Thyroid gland (tissue), 4 donors: Measurements from ENCODE around the gene RFPL4AL1. TPM values are rescaled to one million over a fixed set of nuclear protein-coding genes. Genes with fewer than 3 reads are reported as not detected.

Experiments used
- DNase-seq, 2 donors: peaks; one replicate each; pipeline ENCODE4 v3.0.0-alpha.2; 2019
- H3K27ac ChIP-seq, 3 donors: fragments of 200-600 bp; sonication (generic); 1 replicate in 2 of 3; 2 replicates in 1 of 3; pipeline ENCODE4 v1.5.1; 2016 to 2019; ENCODE audit warnings: mild to moderate bottlenecking in 1 of 3, moderate library complexity in 1 of 3
- H3K27me3 ChIP-seq: fragments of 200-600 bp; sonication (generic); one replicate; pipeline ENCODE4 v1.5.1; 2019
- H3K36me3 ChIP-seq, 2 donors: fragments of 200-600 bp; sonication (generic); one replicate each; pipeline ENCODE4 v1.5.1; 2016 to 2019
- H3K4me1 ChIP-seq, 2 donors: fragments of 200-600 bp; sonication (generic); one replicate each; pipeline ENCODE4 v1.5.1; 2017 to 2019
- H3K4me3 ChIP-seq, 3 donors: fragments of 200-600 bp; sonication (generic); replicated peaks in 1 of 3; 1 replicate in 2 of 3; 2 replicates in 1 of 3; pipeline ENCODE4 v1.5.1; 2016; ENCODE audit warnings: mild to moderate bottlenecking in 1 of 3
- H3K9me3 ChIP-seq: fragments of 200-600 bp; sonication (generic); one replicate; pipeline ENCODE4 v1.5.1; 2017
- CTCF ChIP-seq, 6 experiments: fragments of 200-600 bp in 3 of 6; fragments of 450-650 bp in 3 of 6; sonication (generic) in 3 of 6; IDR thresholded peaks; one replicate each; pipeline ENCODE4 v1.5.1; 2016 to 2019; ENCODE audit warnings: antibody characterized with exemption in 6 of 6, mild to moderate bottlenecking in 2 of 6, inconsistent platforms in 1 of 6, moderate library complexity in 1 of 6
- POLR2A ChIP-seq, 2 donors: fragments of 450-650 bp; IDR thresholded peaks; one replicate each; pipeline ENCODE4 v1.6.1; 2017; ENCODE audit warnings: antibody characterized with exemption in 2 of 2, mild to moderate bottlenecking in 2 of 2, moderate library complexity in 1 of 2
- WGBS, 2 donors: methylation state at CpG; one replicate each; pipeline ENCODE4 v1.1.5; 2017; 5-methylcytosine and 5-hydroxymethylcytosine counted together
- intact Hi-C: fragments of 100-400 bp; cut with DNase I; formaldehyde crosslinking; loops from one replicate; pipeline ENCODE4 v1.15.1; 2023
- total RNA-seq, 4 donors: library from RNA; depleted of rRNA; stranded (reverse); fragments of >200 nt; gene quantifications; one replicate each; pipeline ENCODE4 v1.2.3, GENCODE V29; 2016

Gene RFPL4AL1
- total RNA-seq, 4 donors from 2014 or later, result 0.33 TPM; not detected in 3

DNA sequence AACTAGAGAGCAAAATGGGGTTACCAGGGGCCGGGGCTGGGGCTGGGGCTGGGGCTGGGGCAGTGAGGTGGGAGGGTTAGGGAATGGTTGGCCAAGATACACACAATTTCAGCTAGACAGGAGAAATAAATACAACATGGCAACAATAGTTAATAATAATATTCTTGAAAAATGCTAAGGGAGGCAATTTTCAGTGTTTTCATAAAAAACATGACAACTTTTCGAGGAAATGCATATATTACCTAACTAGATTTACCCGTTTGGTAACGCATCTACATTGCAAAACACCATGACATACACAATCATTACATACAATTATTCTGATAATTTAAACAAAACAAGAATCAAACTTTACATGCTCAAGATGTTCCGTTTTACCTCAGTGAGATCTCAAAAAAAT is 12.2 kb downstream of the RFPL4AL1 start:
- TF ChIP-seq CTCF (IDR thresholded peaks at IDR 0.05) (no peak), POLR2A (IDR thresholded peaks at IDR 0.05) (no peak)
- intact Hi-C loops, result no loop called here
- WGBS, 2 donors, result 79 to 82% methylated on average over 5 of the region's 5 CpGs
- H3K4me1 ChIP-seq, result no peaks in the 10 kb centered on the region
- no peak for DNase-seq
- no peak overlapping the region for H3K4me3 ChIP-seq
- H3K27me3 ChIP-seq, result no peaks in the 10 kb centered on the region
- H3K36me3 ChIP-seq, result no peaks in the 10 kb centered on the region
- no peaks in the 10 kb centered on the region for H3K9me3 ChIP-seq
- no peak overlapping the region for H3K27ac ChIP-seq

- whole genome bisulfite sequencing, 2 donors, result 88 to 93% methylated on average over 11 of the region's 11 CpGs
- H3K36me3 ChIP-seq, result no peaks in the 10 kb centered on the region
- H3K4me1 ChIP-seq, result no peaks in the 10 kb centered on the region
- no peak overlapping the region for H3K4me3 ChIP-seq
- DNase-seq, result no peak
- no peaks in the 10 kb centered on the region for H3K27me3 ChIP-seq
- no peaks in the 10 kb centered on the region for H3K9me3 ChIP-seq
- no peak overlapping the region for H3K27ac ChIP-seq
- TF ChIP-seq POLR2A (IDR thresholded peaks at IDR 0.05) (no peak), CTCF (IDR thresholded peaks at IDR 0.05) (no peak)
- intact Hi-C loops, result no loop called here
These were observed 26.1 kb downstream of the RFPL4AL1 start for GRCh38 chr19:55795021-55795420.

DNA sequence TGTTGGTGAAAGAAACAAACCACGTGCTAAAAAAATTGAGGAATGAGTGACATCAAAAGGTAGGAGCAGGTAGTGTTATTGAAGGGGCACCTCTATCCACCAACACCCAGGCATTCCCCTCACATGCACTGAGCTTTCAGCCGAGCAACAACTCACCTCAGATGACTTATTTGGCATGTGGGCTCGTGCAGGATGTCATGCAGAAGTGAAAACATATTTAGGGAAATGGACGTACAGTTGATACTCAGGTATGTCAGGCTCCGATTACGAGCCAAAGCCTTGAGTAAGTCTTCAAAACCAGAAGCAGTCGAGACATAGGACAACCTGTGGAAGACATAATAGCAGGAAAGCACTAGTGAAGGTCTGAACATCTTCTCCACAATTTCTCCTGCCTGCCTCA is 32.5 kb downstream of the RFPL4AL1 start:
- Histone ChIP-seq H3K36me3 (no peaks in the 10 kb centered on the region), H3K9me3 (no peaks in the 10 kb centered on the region), H3K4me1 (no peaks in the 10 kb centered on the region), H3K27ac (no peak overlapping the region), H3K27me3 (no peaks in the 10 kb centered on the region), H3K4me3 (no peak overlapping the region)
- intact Hi-C loops, result no loop called here
- WGBS, 2 donors, result 70 to 71% methylated on average over 7 of the region's 7 CpGs
- no peak for DNase-seq
- TF ChIP-seq POLR2A (IDR thresholded peaks at IDR 0.05) (no peak), CTCF (IDR thresholded peaks at IDR 0.05) (no peak)

DNA sequence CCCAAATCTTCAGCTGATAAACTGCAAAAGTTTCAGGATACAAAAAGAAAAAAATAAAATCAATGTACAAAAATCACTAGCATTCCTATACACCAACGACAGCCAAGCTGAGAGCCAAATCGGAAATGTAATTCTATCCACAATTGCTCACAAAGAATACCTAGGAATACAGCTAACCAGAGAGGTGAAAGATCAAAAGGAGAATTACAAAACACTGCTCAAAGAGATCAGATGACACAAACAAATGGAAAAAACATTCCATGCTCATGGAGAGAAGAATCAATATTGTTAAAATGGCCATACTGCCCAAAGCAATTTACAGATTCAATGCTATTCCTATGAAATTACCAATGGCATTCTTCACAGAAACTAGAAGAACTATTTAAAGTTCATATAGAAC is 33.4 kb downstream of the RFPL4AL1 start:
- WGBS, 2 donors, result 77 to 83% methylated on average over 2 of the region's 2 CpGs
- H3K27me3 ChIP-seq, result no peaks in the 10 kb centered on the region
- intact Hi-C loops, result no loop called here
- no peak overlapping the region for H3K27ac ChIP-seq
- TF ChIP-seq POLR2A (IDR thresholded peaks at IDR 0.05), result no peak
- TF ChIP-seq CTCF (IDR thresholded peaks at IDR 0.05), result no peak
- DNase-seq, result no peak
- no peaks in the 10 kb centered on the region for H3K9me3 ChIP-seq
- H3K36me3 ChIP-seq, result no peaks in the 10 kb centered on the region
- H3K4me1 ChIP-seq, result no peaks in the 10 kb centered on the region
- H3K4me3 ChIP-seq, result no peak overlapping the region

GRCh38 chr19:55809381-55810058 is 40.6 kb downstream of the RFPL4AL1 start:
- DNase-seq, result peak; percentile 20 to 32
- WGBS, 2 donors, result 29 to 31% methylated on average over 20 of the region's 20 CpGs

More at GRCh38 chr19:55809381-55810058, 40.6 kb downstream of the RFPL4AL1 start:
- Histone ChIP-seq H3K36me3 (no peaks in the 10 kb centered on the region), H3K4me1 (no peaks in the 10 kb centered on the region), H3K27me3 (no peaks in the 10 kb centered on the region), H3K27ac (no peak overlapping the region), H3K4me3 (no peak overlapping the region), H3K9me3 (no peaks in the 10 kb centered on the region)
- intact Hi-C loops, result no loop called here
- TF ChIP-seq POLR2A (IDR thresholded peaks at IDR 0.05) (no peak), CTCF (IDR thresholded peaks at IDR 0.05) (peak in 1 of 6 experiments; percentile 13)
